GM18511 (cell line): ENCODE measurements around the gene XKR8.

Experiments
- ATAC-seq: cut with Tn5 transposase; IDR thresholded peaks from one replicate; pipeline ENCODE4 v1.9.1; 2021; ENCODE audit warnings: mild to moderate bottlenecking, moderate library complexity; ENCODE audit not compliant: unreplicated experiment

The XKR8 gene

GRCh38 chr1:27954186-27954585, 5.6 kb upstream of the XKR8 start:
- ATAC-seq = no peak

GRCh38 chr1:27955076-27955475, 4.7 kb upstream of the XKR8 start:
- no peak for ATAC-seq

- no peak for ATAC-seq
Observed at GRCh38 chr1:27956761-27957160, 3.0 kb upstream of the XKR8 start.

GRCh38 chr1:27957655-27958054, 2.1 kb upstream of the XKR8 start:
- ATAC-seq = no peak

GRCh38 chr1:27958513-27958912, 1.3 kb upstream of the XKR8 start:
- ATAC-seq = no peak

- no peak for ATAC-seq
Observed at GRCh38 chr1:27960762-27961645, 1.2 kb downstream of the XKR8 start.

GRCh38 chr1:27961646-27962221, 2.0 kb downstream of the XKR8 start:
- ATAC-seq = no peak

GRCh38 chr1:27963393-27963792, 3.6 kb downstream of the XKR8 start:
- ATAC-seq = no peak

GRCh38 chr1:27966402-27967105, 6.8 kb downstream of the XKR8 start:
- no peak for ATAC-seq

GRCh38 chr1:27967106-27967883, 7.5 kb downstream of the XKR8 start:
- ATAC-seq = no peak

- ATAC-seq = no peak
Observed at GRCh38 chr1:27967884-27968466, 8.2 kb downstream of the XKR8 start.

GRCh38 chr1:27968692-27969091, 8.9 kb downstream of the XKR8 start:
- no peak for ATAC-seq

GRCh38 chr1:27970401-27970800, 10.6 kb downstream of the XKR8 start:
- ATAC-seq = no peak

GRCh38 chr1:27971674-27972073, 11.9 kb downstream of the XKR8 start:
- ATAC-seq = no peak

GRCh38 chr1:27972141-27972540, 12.4 kb downstream of the XKR8 start:
- no peak for ATAC-seq

GRCh38 chr1:27973771-27974416, 14.1 kb downstream of the XKR8 start:
- no peak for ATAC-seq

GRCh38 chr1:27974417-27974781, 14.6 kb downstream of the XKR8 start:
- no peak for ATAC-seq

- ATAC-seq = no peak
Observed at GRCh38 chr1:27979151-27979858, 19.5 kb downstream of the XKR8 start.

GRCh38 chr1:27979859-27980201, 20.1 kb downstream of the XKR8 start:
- ATAC-seq = no peak
